ENCODE measurements around the gene NKX2-2. TPM values are rescaled to one million over a fixed set of nuclear protein-coding genes. Genes with fewer than 3 reads are reported as not detected.
"Not testable (repeated sequence)": the region's sequence is repeated elsewhere in the genome, so short reads cannot be mapped to it uniquely, and the experiment has no call there.

Gene NKX2-2
- total RNA-seq, 1 donor from 2014 or later = not detected

DNA sequence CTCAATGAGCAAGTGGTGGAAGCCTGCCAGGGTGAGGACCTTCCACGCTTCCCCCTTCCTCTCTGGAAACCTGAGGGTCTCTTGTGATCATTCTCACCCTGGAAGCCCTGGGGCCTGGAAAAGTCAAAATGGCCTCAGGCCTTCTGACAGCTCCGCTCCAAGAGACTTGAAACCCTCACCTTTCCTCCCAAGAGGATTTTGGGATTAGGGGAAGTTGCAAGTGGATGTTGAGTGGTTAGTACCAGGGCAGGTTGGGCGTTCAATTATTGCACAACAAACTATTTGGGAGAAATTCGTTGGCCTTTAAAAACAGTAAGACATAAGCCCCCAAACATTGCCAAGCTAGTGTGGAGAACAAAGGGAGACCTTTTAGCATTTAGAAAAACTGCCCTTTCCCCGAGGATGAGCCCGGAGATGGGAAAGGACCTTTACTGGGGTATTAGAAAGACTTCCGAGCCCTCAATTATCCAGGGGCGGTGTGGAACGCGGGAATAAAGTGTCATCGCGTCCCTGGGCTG lies 4.7 kb downstream of the NKX2-2 start:
- DNase-seq (ENCODE audit: low read depth in 2 of 2) = no peak

DNA sequence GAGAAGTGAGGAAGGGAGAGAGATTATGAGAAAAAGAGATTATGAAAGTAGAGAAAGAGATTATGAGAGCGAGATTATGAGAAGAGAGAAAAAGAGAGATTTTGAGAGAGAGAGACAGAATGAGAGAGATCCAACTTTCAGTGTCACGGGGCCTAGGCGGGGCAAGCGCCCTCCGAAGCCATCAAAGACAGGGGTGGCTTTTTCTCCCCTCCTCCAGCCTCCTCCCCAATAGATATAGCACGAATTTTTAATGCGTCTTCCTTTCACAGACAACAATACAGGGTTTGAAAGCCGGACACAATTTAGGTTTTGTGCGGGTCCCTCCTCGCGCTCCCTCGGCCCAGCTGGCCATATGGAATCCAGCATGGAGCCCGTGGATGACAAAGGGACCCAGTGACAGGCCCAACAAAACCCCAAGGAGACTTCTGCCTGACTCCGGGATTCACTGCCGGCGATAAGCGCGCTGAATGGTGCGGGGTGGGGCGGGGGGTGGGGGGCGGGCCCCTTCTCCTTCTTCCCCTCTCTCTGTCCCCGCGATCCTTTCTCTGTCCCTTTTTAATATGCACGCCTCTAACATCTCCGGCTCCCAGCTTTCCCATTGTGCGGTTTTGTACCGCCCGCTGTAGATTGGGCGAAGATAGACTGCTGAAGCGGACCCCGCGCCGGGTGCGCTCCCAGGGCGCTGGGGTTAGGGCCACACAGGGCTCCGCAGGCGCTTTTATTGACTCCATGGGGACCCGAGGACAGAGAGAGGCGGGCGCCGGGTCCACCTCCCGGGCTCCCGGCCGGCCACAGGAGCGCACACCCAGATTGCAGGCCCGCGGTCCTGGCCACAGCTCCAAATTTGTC lies 5.4 kb downstream of the NKX2-2 start:
- DNase-seq (ENCODE audit: low read depth in 2 of 2) = no peak

DNA sequence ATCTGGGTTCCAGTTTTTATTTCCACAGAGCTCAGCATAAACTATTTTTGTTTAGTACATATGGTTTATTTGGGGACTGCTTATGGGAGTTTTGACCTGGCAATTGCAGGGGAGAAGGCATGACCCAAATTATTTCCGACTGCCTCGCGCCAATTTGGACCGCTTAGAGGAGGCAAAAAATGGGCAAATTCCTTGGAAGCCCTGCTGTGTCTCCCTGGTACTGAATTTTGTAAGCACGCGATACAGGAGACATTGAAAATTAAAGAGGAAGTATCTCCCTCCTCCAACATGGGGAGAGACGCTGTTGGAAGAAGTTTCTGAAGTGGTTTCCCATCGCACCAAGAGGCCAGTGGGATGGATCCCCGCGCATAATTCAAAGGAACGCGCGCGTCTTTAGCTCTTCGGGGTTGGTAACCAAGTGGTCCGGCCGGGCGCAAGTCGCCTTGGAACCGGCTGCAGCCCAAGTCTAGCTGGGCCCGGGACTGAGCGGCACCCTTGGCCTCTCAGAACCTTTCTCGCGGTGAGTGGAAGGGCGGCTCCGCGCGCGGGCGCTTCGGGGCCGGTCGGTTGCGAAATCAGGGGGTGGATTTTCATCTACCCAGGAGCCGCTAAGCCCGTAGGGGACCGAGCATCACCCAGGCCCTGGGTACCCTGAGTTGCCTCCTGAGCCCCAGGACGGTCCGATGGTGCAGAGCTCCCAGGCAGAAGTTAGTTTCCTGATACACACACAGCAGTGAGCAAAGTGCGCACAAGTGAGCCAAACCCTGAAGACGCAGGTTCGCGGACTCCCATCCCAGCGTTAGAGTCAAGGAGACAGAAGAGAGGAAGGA lies 6.2 kb downstream of the NKX2-2 start:
- DNase-seq (ENCODE audit: low read depth in 2 of 2) = no peak

DNA sequence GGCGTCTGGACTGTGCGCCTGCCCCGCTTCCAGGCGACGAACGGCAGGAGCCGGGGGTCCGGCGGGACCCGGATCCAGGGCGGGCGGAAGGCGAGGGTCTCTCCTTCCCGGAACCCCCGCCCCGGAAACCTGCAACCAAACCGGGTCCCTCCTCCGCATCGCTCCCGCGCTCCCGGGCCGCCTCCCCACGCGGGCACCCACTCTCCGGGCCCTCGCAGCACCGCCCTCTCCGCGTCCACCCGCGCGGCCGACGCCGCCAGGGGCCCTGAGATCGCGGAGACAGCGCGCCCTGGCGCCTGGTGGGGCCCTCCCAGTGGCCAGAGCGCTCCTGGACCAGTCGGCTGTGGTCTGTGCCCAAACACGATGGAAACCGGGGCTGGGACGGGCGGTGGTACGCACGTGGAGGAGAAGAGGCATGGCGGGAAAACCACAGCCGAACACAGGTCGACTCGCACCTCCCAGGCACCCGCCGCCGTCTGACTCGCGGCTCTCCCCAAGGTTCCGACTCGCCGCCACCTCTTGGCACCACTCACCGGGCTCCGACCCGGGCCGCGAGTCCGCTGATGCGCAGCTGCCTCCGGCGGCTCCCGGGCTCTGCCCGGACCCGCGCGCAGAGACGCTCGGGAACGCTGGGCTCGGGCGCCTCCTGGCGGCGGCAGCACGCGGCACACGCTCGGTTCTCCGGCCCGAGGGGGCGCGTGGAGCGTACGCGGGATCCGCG lies 7.9 kb downstream of the NKX2-2 start:
- peak; percentile 6 to 53 for DNase-seq (ENCODE audit: low read depth in 2 of 2)

DNA sequence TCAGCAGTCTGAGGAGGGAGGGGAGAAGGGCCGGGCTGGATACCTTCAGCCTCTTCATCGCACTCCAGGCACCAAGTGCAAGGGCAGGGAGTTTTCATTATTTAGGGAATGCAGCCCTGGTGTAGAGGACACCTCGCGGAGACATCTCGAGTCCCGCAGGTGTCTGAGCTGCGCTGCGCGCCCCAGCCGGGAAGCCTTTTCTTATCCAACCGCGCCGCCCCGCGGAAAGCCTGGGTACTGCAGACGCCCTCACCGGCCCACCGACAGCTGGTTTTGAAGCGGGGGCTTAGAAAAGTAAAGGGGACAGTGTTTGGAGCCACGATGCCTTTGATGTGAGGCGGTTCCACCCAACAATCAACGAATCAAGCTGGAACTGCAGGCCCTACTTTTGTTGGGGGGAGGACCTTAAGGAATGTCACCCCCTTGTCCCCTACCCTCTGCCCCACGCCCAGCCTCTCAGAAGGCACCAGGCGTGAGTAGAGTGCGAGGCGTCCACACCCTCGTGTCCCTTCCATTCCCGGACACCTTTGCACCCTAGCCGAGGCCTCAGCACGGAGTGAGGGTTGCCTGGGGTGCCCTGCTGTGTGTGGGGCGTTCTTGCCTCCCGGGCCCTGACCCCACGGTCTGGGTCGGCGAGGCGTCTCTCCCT lies 8.6 kb downstream of the NKX2-2 start:
- peak; percentile 17 to 55 for DNase-seq (ENCODE audit: low read depth in 2 of 2)

DNA sequence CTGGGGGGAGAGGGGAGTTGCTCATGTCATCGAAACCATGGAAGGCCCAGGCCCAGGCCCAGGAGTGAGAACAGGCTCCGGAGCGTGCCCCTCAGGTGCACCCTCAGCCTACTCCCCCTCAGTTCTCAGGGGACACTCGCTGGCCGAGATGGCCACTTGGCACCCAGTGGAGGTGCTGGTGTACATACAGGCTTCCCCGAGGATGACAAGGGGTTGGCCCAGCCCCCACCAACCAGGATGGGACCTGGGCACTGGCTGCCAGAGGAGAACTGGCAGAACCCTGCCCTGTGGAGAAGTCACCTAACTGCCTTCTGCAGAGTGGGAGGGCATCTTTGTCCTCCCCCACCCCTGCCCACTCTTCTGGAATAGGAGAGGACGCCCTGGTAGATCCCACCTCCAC lies 9.5 kb downstream of the NKX2-2 start:
- no peak for DNase-seq (ENCODE audit: low read depth in 2 of 2)

DNA sequence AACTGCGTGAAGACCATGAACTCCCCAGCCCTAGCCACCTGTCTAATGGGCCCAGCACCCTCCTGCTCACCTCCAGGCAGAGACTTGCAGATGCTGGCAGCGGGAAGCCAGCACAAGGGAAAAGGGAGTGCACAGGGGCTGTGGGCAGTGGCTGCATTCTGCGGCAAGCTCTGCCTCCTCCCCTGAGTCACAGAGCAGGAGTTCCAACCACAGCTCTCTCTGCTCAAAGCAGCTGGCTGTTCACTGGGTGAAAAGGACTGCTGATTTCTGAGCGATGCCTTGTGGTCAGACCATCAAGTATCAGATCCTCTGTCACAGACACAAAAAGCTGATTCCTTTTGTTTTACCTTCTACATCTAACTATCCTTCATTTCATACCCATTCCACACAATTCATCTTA lies 10.5 kb downstream of the NKX2-2 start:
- no peak for DNase-seq (ENCODE audit: low read depth in 2 of 2)

DNA sequence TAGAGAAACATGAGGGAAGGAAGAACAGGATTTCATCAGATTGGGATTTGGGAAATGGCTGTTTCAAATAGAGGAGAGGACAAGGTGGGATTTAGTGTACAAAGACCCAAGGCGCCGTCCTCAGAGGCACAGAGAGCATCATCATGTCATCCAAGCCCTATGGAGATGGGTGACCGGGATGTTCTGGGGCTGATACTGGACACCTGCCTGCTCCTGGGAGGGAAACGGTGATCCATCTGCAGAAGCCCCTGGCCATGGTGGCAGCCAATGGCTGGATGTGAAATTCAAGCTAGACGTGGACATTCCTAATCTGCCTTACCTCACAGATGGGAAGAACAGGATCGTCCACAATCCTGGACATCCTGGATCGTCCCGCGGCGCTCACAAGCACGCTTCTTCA lies 12.7 kb downstream of the NKX2-2 start:
- no peak for DNase-seq (ENCODE audit: low read depth in 2 of 2)

DNA sequence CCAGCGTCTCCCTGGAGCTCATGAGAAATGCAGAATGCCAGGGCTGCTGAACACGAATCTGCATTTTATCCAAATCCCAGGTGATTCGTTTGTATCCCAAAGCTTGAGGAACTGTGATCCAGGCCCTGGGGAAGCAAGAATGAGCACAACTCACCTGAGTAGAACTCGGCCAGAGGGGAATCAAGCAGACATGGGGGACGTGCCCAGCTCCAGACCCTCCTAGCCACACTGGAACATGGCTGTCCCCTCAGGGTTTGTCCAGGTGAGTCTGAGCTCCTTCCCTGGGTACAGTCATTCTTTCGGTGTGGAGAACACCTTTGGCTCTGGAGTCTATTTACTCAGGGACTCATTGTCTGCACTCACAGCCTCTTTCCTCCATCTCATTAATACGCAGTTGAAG lies 13.3 kb downstream of the NKX2-2 start:
- DNase-seq (ENCODE audit: low read depth in 2 of 2) = no peak

DNA sequence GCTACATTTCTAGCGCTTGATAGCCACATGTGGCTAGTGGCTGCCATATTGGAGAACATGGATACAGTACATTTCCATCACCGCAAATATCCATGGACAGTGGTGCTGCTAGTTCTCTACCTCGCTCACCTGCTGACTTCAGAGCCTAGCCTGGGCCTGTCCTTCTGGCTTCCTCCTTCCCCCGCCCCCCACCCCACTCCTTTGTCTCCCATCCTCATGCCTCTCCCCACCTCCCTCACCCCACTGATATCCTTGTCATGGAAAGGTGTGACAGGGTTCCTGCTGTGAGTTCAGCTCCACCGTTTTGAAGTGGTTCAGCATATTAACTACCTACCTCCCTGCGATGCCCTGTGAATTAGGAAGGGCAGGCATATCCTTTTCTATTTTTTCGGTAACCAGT lies 14.2 kb downstream of the NKX2-2 start:
- no peak for DNase-seq (ENCODE audit: low read depth in 2 of 2)

DNA sequence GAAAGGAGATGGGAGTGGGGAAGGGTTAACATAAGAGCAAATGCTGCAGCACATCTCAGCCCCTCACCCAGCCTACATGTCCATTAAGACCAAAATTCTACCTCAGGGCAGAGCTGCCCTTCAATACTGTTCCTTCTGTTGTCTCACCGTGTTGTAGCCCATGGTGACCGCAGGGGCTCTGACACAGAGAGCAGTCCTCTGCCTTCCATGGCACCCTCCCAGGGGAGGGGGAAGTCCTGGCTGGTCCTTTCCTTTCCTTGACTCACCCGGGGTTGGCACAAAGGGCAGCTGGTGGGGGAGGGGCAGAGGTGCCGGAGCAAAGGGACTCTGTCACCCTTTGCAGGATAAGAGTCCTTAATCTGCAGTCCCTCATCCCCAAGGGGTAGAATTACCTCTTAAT lies 15.2 kb downstream of the NKX2-2 start:
- no peak for DNase-seq (ENCODE audit: low read depth in 2 of 2)

DNA sequence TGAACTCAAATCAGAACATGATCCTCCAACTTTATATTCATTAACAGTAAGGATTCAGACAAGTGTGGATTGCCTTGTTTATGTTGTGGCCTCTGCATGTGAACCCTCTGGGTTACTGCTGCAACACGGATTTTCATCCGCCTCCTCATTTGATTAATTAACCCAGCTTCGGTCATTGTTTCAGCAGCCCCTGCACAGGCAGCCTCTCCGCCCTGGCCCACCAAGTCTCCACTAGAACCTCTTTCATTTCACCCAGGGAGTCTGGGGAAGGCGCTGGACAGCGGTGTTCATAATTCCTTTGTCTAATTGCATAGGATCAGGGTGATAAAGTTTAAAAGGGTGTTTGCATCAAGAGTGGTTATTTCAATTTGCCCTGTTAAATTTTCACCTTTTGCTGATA lies 15.7 kb downstream of the NKX2-2 start:
- no peak for DNase-seq (ENCODE audit: low read depth in 2 of 2)

DNA sequence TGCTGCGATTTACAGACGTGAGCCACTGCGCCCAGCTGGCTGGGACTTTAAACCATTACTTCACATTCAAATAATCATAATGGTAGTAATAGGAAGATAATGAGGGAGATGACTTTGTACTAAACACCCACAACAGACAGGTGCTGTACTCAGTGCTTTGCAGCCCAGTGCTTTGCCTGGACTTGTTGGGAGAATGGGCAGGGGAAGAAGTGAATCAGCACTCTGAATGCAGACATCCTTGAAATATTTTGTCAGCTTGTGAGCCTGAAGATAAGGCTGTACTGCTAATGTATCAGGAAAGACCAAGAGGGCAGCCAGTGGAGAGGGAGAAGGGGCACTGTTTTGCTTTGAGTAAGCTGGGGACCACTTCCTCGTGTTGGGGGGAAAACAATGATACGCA lies 17.4 kb downstream of the NKX2-2 start:
- DNase-seq (ENCODE audit: low read depth in 2 of 2) = no peak

DNA sequence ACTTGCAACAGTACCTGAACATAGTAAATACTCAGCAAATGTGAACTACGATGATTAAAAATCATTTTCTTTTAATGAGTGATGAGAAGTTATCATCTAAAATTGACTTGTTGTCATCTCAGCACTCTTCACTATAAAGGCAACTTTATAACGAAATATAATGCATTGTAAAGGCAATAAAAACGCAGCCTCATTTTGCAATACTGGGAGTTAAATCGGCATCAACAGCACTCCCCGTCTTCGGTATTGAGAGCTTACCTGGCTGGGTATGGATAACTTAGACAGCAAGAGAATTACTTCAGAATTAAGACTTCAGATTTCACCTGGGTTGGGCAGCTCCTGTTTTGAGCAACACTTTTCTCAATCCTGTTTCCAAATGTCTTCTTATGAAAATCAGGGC lies 20.8 kb downstream of the NKX2-2 start:
- no peak for DNase-seq (ENCODE audit: low read depth in 2 of 2)

DNA sequence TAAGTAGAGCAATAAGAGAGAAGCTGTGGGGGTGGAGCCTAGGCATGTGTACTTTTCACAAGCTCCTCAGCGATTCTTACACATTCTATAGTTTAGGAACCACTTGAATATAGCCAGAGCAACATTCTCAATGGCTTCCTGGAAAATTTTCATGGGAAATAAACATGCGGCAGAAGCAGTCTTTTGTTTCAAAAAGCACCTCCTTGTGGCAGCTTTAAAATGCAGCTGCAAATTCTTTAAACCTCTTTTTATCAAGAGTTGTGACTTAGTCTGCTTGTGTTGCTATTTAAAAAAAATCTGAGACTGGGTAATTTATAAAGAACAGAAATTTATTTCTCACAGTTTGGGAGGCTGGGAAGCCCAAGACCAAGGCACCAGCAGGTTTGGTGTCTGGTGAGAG lies 23.8 kb downstream of the NKX2-2 start:
- peak; percentile 24 to 32 for DNase-seq (ENCODE audit: low read depth in 2 of 2)

DNA sequence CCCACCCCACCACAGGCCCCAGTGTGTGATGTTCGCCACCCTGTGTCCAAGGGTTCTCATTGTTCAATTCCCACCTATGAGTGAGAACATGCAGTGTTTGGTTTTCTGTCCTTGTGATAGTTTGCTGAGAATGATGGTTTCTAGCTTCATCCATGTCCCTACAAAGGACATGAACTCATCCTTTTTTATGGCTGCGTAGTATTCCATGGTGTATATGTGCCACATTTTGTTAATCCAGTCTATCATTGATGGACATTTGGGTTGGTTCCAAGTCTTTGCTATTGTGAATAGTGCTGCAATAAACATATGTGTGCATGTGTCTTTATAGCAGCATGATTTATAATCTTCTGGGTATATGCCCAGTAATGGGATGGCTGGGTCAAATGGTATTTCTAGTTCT lies 33.7 kb downstream of the NKX2-2 start:
- not testable (repeated sequence) for DNase-seq (ENCODE audit: low read depth in 2 of 2)

DNA sequence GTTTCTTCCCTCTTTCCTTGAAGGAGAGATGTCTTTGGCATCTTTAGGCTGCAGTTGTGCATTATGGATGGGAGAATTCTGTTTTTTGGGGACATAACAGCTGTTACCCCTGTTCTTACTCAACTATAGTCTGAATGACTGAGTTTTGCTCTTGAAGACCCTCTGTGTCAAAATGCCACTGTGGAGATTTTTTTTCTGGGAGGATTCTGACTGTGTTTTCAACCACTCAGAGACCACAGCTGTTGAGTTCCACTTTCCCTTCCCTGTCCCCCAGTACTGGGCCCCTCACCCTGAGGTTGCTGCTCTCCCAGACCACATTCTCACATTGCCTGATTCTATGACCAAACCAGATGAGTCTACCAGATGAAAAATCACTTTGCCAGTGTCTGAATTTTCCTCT lies 48.1 kb downstream of the NKX2-2 start:
- no peak for DNase-seq (ENCODE audit: low read depth in 2 of 2)

DNA sequence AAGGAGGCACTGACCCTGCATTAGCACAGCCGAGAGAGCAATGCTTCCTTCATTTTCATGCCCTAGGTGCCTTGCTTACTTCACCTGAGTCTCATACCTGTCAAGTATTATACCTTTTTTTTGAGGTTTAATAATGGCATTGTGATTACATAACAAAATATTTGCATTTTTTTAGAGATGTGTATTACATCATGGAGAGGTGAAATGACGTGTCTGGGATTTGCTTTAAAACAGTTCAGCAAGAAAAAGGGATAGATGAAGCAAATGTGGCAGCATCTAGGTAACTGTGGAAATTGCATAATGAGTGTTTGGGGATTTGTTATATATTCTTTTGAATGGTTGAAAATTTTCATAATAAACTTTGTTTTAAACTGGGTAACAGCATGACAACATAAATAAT lies 48.9 kb downstream of the NKX2-2 start:
- no peak for DNase-seq (ENCODE audit: low read depth in 2 of 2)
